RPMI7951 (cell line): ENCODE measurements around the gene ARAP3. TPM values are rescaled to one million over a fixed set of nuclear protein-coding genes. Genes with fewer than 3 reads are reported as not detected.

Source experiments
- DNase-seq: peaks from one replicate; pipeline ENCODE4 v3.0.0-alpha.2; 2012; ENCODE audit warnings: low read depth
- total RNA-seq: library from RNA; depleted of rRNA; stranded (reverse); fragments of >200 nt; shearing (Covaris generic); gene quantifications from 2 replicates; pipeline ENCODE4 v1.2.3, GENCODE V29; 2014

The ARAP3 gene
- total RNA-seq, 1 experiment from 2014 or later: 5.4 TPM

- no peak for DNase-seq
Observed at GRCh38 chr5:141672071-141672840, 9.8 kb downstream of the ARAP3 start.

GRCh38 chr5:141669520-141669919 lies 12.5 kb downstream of the ARAP3 start:
- no peak for DNase-seq

GRCh38 chr5:141668601-141669265 lies 13.3 kb downstream of the ARAP3 start:
- no peak for DNase-seq

- no peak for DNase-seq
Observed at GRCh38 chr5:141665995-141666940, 15.8 kb downstream of the ARAP3 start.

- peak; percentile 54 for DNase-seq
Observed at GRCh38 chr5:141664733-141665461, 17.1 kb downstream of the ARAP3 start.

GRCh38 chr5:141663506-141663905 lies 18.5 kb downstream of the ARAP3 start:
- no peak for DNase-seq

GRCh38 chr5:141662028-141662427 lies 20.0 kb downstream of the ARAP3 start:
- no peak for DNase-seq

GRCh38 chr5:141657937-141658545 lies 24.0 kb downstream of the ARAP3 start:
- peak; percentile 93 for DNase-seq

- DNase-seq: no peak
Observed at GRCh38 chr5:141657404-141657803, 24.6 kb downstream of the ARAP3 start.

- DNase-seq: no peak
Observed at GRCh38 chr5:141656396-141656795, 25.6 kb downstream of the ARAP3 start.

GRCh38 chr5:141655020-141655419 lies 27.0 kb downstream of the ARAP3 start:
- no peak for DNase-seq

GRCh38 chr5:141654298-141654697 lies 27.7 kb downstream of the ARAP3 start:
- DNase-seq: peak; percentile 45

GRCh38 chr5:141651728-141652105 lies 30.3 kb downstream of the ARAP3 start:
- DNase-seq: no peak

- peak; percentile 74 for DNase-seq
Observed at GRCh38 chr5:141650851-141651727, 30.9 kb downstream of the ARAP3 start, which contains the start of gene FCHSD1. Gene FCHSD1 (minus strand): TSS chr5:141651418. CDS start chr5:141651368, 50 bp downstream.

GRCh38 chr5:141649972-141650371 lies 32.1 kb downstream of the ARAP3 start:
- no peak for DNase-seq

- DNase-seq: no peak
Observed at GRCh38 chr5:141649056-141649688, 32.9 kb downstream of the ARAP3 start.

- no peak for DNase-seq
Observed at GRCh38 chr5:141647851-141648250, 34.2 kb downstream of the ARAP3 start.

GRCh38 chr5:141647242-141647641 lies 34.8 kb downstream of the ARAP3 start:
- DNase-seq: no peak

- DNase-seq: no peak
Observed at GRCh38 chr5:141646026-141646425, 36.0 kb downstream of the ARAP3 start.
